GM12878 (cell line): Measurements from ENCODE around the gene CLASP1. TPM values are rescaled to one million over a fixed set of nuclear protein-coding genes. Genes with fewer than 3 reads are reported as not detected.

Experiments
- ATAC-seq: fragments of 200-7000 bp; cut with Tn5 transposase; 3 replicates; pipeline ENCODE4 v1.9.1; 2020; ENCODE audit warnings: mild to moderate bottlenecking, moderate library complexity
- BruUV-seq: library from RNA; stranded (reverse); fragments of 400-500 nt; replicated peaks from 2 replicates; lab custom pipeline; 2021; lab: Mats Ljungman, UMichigan
- CTCF ChIA-PET: fragments of 300-600 bp; sonication (Branson Sonifier 250); formaldehyde crosslinking; extraction: SDS; loops from one replicate; lab custom pipeline; 2021; ENCODE audit warnings: inconsistent platforms; lab: Yijun Ruan, JAX
- POLR2A ChIA-PET: fragments of 350-600 bp; formaldehyde crosslinking; extraction: SDS; loops from one replicate; lab custom pipeline; 2021; ENCODE audit warnings: inconsistent platforms; lab: Charles Lee
- RAD21 ChIA-PET: fragments of 300-600 bp; sonication (Branson Sonifier 250); formaldehyde crosslinking; loops from one replicate; lab custom pipeline; 2023; ENCODE audit warnings: antibody characterized with exemption; ENCODE audit not compliant: unreplicated experiment; lab: Charles Lee
- SMC1A ChIA-PET: fragments of 300-600 bp; sonication (Branson Sonifier 250); formaldehyde crosslinking; loops from one replicate; lab custom pipeline; 2023; ENCODE audit not compliant: unreplicated experiment, uncharacterized antibody; lab: Charles Lee
- DNase-seq: peaks from one replicate; pipeline ENCODE4 v3.0.0-alpha.2; 2011; ENCODE audit warnings: low read depth, low spot score
- FAIRE-seq: peaks from 3 replicates; lab custom pipeline; 2011; peaks lifted over from hg19 to GRCh38; lab: Jason Lieb, UNC
- H2AFZ ChIP-seq: 2 replicates; pipeline ENCODE4 v1.6.0; 2011; ENCODE audit warnings: low read depth, low read length, control low read depth; ENCODE audit not compliant: control insufficient read depth
- H3K27ac ChIP-seq: 2 replicates; pipeline ENCODE4 v1.5.1; 2011; ENCODE audit warnings: control low read depth; ENCODE audit not compliant: control insufficient read depth, insufficient read depth
- H3K27me3 ChIP-seq, 2 experiments: replicated peaks in 1 of 2; 2 replicates each; pipeline versions ENCODE4 v1.6.0 to v1.6.1; 2011; ENCODE audit warnings: low read length in 1 of 2; ENCODE audit not compliant: control insufficient read depth in 2 of 2, insufficient read depth in 2 of 2
- H3K36me3 ChIP-seq, 2 experiments: 2 replicates each; pipeline ENCODE4 v1.5.1; 2011; ENCODE audit warnings: low read length in 1 of 2; ENCODE audit not compliant: control insufficient read depth in 2 of 2, insufficient read depth in 2 of 2
- H3K4me1 ChIP-seq: 2 replicates; pipeline ENCODE4 v1.6.1; 2011; ENCODE audit warnings: mild to moderate bottlenecking, low read length, moderate library complexity, mixed read lengths; ENCODE audit not compliant: control insufficient read depth, insufficient read depth
- H3K4me2 ChIP-seq: 2 replicates; pipeline ENCODE4 v1.6.0; 2011; ENCODE audit warnings: control low read depth; ENCODE audit not compliant: control insufficient read depth, insufficient read depth
- H3K4me3 ChIP-seq: fragments of 200-600 bp; sonication (generic); 2 replicates; pipeline ENCODE4 v1.5.1; 2016
- H3K79me2 ChIP-seq: 2 replicates; pipeline ENCODE4 v1.6.0; 2011; ENCODE audit warnings: low read length; ENCODE audit not compliant: control insufficient read depth, insufficient read depth
- H3K9ac ChIP-seq: 2 replicates; pipeline ENCODE4 v1.8.0; 2011; ENCODE audit warnings: low read length, control low read depth, mixed read lengths; ENCODE audit not compliant: control insufficient read depth, insufficient read depth
- H3K9me3 ChIP-seq: replicated peaks from 3 replicates; pipeline ENCODE4 v1.5.1; 2011; ENCODE audit warnings: mild to moderate bottlenecking, low read length; ENCODE audit not compliant: control insufficient read depth, insufficient read depth
- H4K20me1 ChIP-seq: 2 replicates; pipeline ENCODE4 v1.6.0; 2011; ENCODE audit not compliant: control insufficient read depth, insufficient read depth
- E2F4 ChIP-seq: IDR thresholded peaks from 2 replicates; pipeline ENCODE4 v1.6.1; 2012; ENCODE audit warnings: low read depth, low read length, improper control_type of control experiment
- FOS ChIP-seq: IDR thresholded peaks from 3 replicates; pipeline ENCODE4 v1.6.1; 2011; ENCODE audit warnings: borderline replicate concordance; ENCODE audit not compliant: insufficient read length; ENCODE audit errors: extremely low read depth
- JUND ChIP-seq: IDR thresholded peaks from 2 replicates; pipeline ENCODE4 v1.6.1; 2012; ENCODE audit warnings: low read depth, mild to moderate bottlenecking, low read length, improper control_type of control experiment, moderate library complexity
- MXI1 ChIP-seq: fragments of 150-350 bp; IDR thresholded peaks from 2 replicates; pipeline ENCODE4 v1.6.1; 2011; ENCODE audit warnings: low read depth, mild to moderate bottlenecking, inconsistent platforms, low read length, improper control_type of control experiment
- POLR2AphosphoS5 ChIP-seq: IDR thresholded peaks from 2 replicates; pipeline ENCODE4 v1.6.1; 2011; ENCODE audit warnings: mild to moderate bottlenecking, low read length, inconsistent platforms
- SMAD1 ChIP-seq: fragments of 450-650 bp; IDR thresholded peaks from 2 replicates; pipeline ENCODE4 v1.6.1; 2018; ENCODE audit warnings: mild to moderate bottlenecking, low read depth; ENCODE audit not compliant: partially characterized antibody
- TBL1XR1 ChIP-seq: IDR thresholded peaks from 2 replicates; pipeline ENCODE4 v1.6.1; 2012; ENCODE audit warnings: low read depth, low read length, improper control_type of control experiment
- ZBTB33 ChIP-seq: fragments of 450-650 bp; IDR thresholded peaks from 2 replicates; pipeline ENCODE4 v1.6.1; 2017; ENCODE audit warnings: mild to moderate bottlenecking
- ZBTB4 ChIP-seq: fragments of 450-650 bp; formaldehyde crosslinking; IDR thresholded peaks from 2 replicates; pipeline ENCODE4 v1.4.0; 2022; ENCODE audit warnings: mild to moderate bottlenecking, moderate library complexity
- WGBS: methylation state at CpG from one replicate; pipeline ENCODE4 v1.1.6; 2016; ENCODE audit warnings: low lambda C conversion rate; ENCODE audit not compliant: insufficient replicate concordance, insufficient coverage; ENCODE audit errors: missing lambda C conversion rate; 5-methylcytosine and 5-hydroxymethylcytosine counted together
- in situ Hi-C: fragments of 300-500 bp; cut with MboI; formaldehyde crosslinking; loops from 9 replicates; pipeline ENCODE4 v1.14.3; 2018; ENCODE audit warnings: mixed read lengths
- intact Hi-C: fragments of 100-400 bp; cut with micrococcal nuclease; formaldehyde crosslinking; loops from one replicate; pipeline ENCODE4 v1.14.2; 2022; ENCODE audit not compliant: unreplicated experiment
- polyA plus RNA-seq, 11 experiments: library from polyadenylated mRNA; depleted of rRNA in 4 of 11; unstranded in 6 of 11; stranded (reverse) in 5 of 11; fragments of >200 nt; fragmentation: Nextera tagmentation in 4 of 11; fragmentation: Illumina TruSeq in 1 of 11; extraction: Ambion mirVana in 4 of 11; extraction: Trizol in 1 of 11; gene quantifications; 1 replicate in 1 of 11; 2 replicates in 10 of 11; pipeline versions ENCODE4 v1.2.1 to v1.2.3, GENCODE V29; 2011 to 2016; ENCODE audit warnings: inconsistent platforms in 2 of 11, missing spikeins in 2 of 11, low read depth in 1 of 11
- total RNA-seq, 4 experiments: library from RNA; depleted of rRNA in 3 of 4; stranded (reverse); fragments of >200 nt in 3 of 4; fragmentation: Illumina TruSeq in 1 of 4; extraction: Trizol in 1 of 4; gene quantifications; 2 replicates each; pipeline versions ENCODE4 v1.2.1 to v1.2.3, GENCODE V29; 2013 to 2021

Gene CLASP1
- total and polyA plus RNA-seq, 10 of the 15 experiments (the other 5 are each of a cell fraction or from before 2014, with no cell fraction given) = 1.4 to 62.4 (median 32.9) TPM

- ATAC-seq = no peak
- no TSS peak for BruUV-seq
- FAIRE-seq = no peak
- ChIA-PET POLR2A (no interaction called here), CTCF (no interaction called here), SMC1A (interaction anchor here (0.7 kb wide), 1 partner anchor 10 kb away, joined by 3 read pairs; no protein-coding TSS in a partner anchor), RAD21 (no interaction called here)
- H3K79me2 ChIP-seq = no peaks in the 10 kb centered on the region
- in situ Hi-C loops = no loop called here
- H3K4me1 ChIP-seq = no peaks in the 10 kb centered on the region
- no peak overlapping the region for H3K9ac ChIP-seq
- no peaks in the 10 kb centered on the region for H3K36me3 ChIP-seq
- H3K4me2 ChIP-seq = no peak overlapping the region
- no peak overlapping the region for H3K27ac ChIP-seq
- WGBS = 42% methylated on average over 7 of the region's 7 CpGs
- no peaks in the 10 kb centered on the region for H3K9me3 ChIP-seq
- TF ChIP-seq FOS = no peak
- no peak for TF ChIP-seq MXI1
- no peak for TF ChIP-seq E2F4
- TF ChIP-seq ZBTB33 = no peak
- no peak for TF ChIP-seq SMAD1
- no peak for TF ChIP-seq TBL1XR1
- TF ChIP-seq ZBTB4 (CRISPR knock-in tag) = no peak
- TF ChIP-seq JUND = no peak
- no peak for TF ChIP-seq POLR2AphosphoS5
- no peak for DNase-seq
- no peaks in the 10 kb centered on the region for H3K27me3 ChIP-seq
- no peak overlapping the region for H3K4me3 ChIP-seq
- intact Hi-C loops = no loop called here
- H4K20me1 ChIP-seq = no peaks in the 10 kb centered on the region
- H2AFZ ChIP-seq = no peak overlapping the region
These were observed 324.7 kb downstream of the CLASP1 start for GRCh38 chr2:121324601-121325000.
